HEK293 (cell line): ENCODE results near the gene FLYWCH1.

ENCODE experiments used
- ATF2 ChIP-seq: fragments of 450-650 bp; formaldehyde crosslinking; IDR thresholded peaks from 2 replicates; pipeline ENCODE4 v1.5.1; 2016; ENCODE audit warnings: missing biosample characterization, missing genetic modification characterization, low read depth
- CTCF ChIP-seq: fragments of 450-650 bp; formaldehyde crosslinking; IDR thresholded peaks from 2 replicates; pipeline ENCODE4 v1.5.1; 2016; ENCODE audit warnings: missing biosample characterization, missing genetic modification characterization
- GLI2 ChIP-seq: fragments of 450-650 bp; formaldehyde crosslinking; IDR thresholded peaks from 2 replicates; pipeline ENCODE4; 2017; ENCODE audit warnings: missing biosample characterization, missing genetic modification characterization, low read depth, borderline replicate concordance
- GLIS2 ChIP-seq: fragments of 450-650 bp; formaldehyde crosslinking; IDR thresholded peaks from 2 replicates; pipeline ENCODE4 v1.5.1; 2016; ENCODE audit warnings: missing biosample characterization, missing genetic modification characterization
- SCRT1 ChIP-seq: fragments of 450-650 bp; formaldehyde crosslinking; IDR thresholded peaks from 2 replicates; pipeline ENCODE4 v1.5.1; 2016; ENCODE audit warnings: missing biosample characterization, missing genetic modification characterization, borderline replicate concordance
- SCRT2 ChIP-seq: fragments of 450-650 bp; formaldehyde crosslinking; IDR thresholded peaks from 2 replicates; pipeline ENCODE4 v1.5.1; 2016; ENCODE audit warnings: missing biosample characterization, missing genetic modification characterization
- SP3 ChIP-seq: fragments of 450-650 bp; formaldehyde crosslinking; IDR thresholded peaks from 2 replicates; pipeline ENCODE4 v1.5.1; 2016; ENCODE audit warnings: missing biosample characterization, missing genetic modification characterization
- ZBTB20 ChIP-seq: fragments of 450-650 bp; formaldehyde crosslinking; IDR thresholded peaks from 2 replicates; pipeline ENCODE4 v1.5.1; 2016; ENCODE audit warnings: missing biosample characterization, missing genetic modification characterization
- ZFP37 ChIP-seq: fragments of 450-650 bp; formaldehyde crosslinking; IDR thresholded peaks from 2 replicates; pipeline ENCODE4 v1.5.1; 2016; ENCODE audit warnings: missing biosample characterization, missing genetic modification characterization
- ZNF132 ChIP-seq: fragments of 450-650 bp; formaldehyde crosslinking; IDR thresholded peaks from 2 replicates; pipeline ENCODE4 v1.5.1; 2017; ENCODE audit warnings: missing biosample characterization, missing genetic modification characterization, borderline replicate concordance
- ZNF174 ChIP-seq: fragments of 450-650 bp; formaldehyde crosslinking; IDR thresholded peaks from 2 replicates; pipeline ENCODE4 v1.5.0; 2017; ENCODE audit warnings: missing biosample characterization, mild to moderate bottlenecking, missing genetic modification characterization
- ZNF266 ChIP-seq: fragments of 450-650 bp; formaldehyde crosslinking; IDR thresholded peaks from 2 replicates; pipeline ENCODE4 v1.5.1; 2016; ENCODE audit warnings: missing biosample characterization, missing genetic modification characterization, low read depth
- ZNF391 ChIP-seq: fragments of 450-650 bp; formaldehyde crosslinking; IDR thresholded peaks from 2 replicates; pipeline ENCODE4 v1.5.1; 2016; ENCODE audit warnings: low read depth, missing biosample characterization, missing genetic modification characterization, borderline replicate concordance
- ZNF501 ChIP-seq: fragments of 450-650 bp; formaldehyde crosslinking; IDR thresholded peaks from 2 replicates; pipeline ENCODE4 v1.5.1; 2016; ENCODE audit warnings: missing biosample characterization, missing genetic modification characterization
- ZNF561 ChIP-seq: fragments of 450-650 bp; IDR thresholded peaks from 2 replicates; pipeline ENCODE4 v1.5.1; 2018; ENCODE audit warnings: missing biosample characterization, missing genetic modification characterization, borderline replicate concordance
- ZNF701 ChIP-seq: fragments of 450-650 bp; formaldehyde crosslinking; IDR thresholded peaks from 2 replicates; pipeline ENCODE4 v1.5.1; 2016; ENCODE audit warnings: missing biosample characterization, missing genetic modification characterization
- ZNF776 ChIP-seq: fragments of 450-650 bp; formaldehyde crosslinking; IDR thresholded peaks from 2 replicates; pipeline ENCODE4 v1.5.0; 2017; ENCODE audit warnings: missing biosample characterization, missing genetic modification characterization, borderline replicate concordance
- ZXDB ChIP-seq: fragments of 450-650 bp; formaldehyde crosslinking; IDR thresholded peaks from 2 replicates; pipeline ENCODE4 v1.5.1; 2016; ENCODE audit warnings: missing biosample characterization, missing genetic modification characterization
- TF ChIP-seq, protein P1 (sequence below): fragments of 450-650 bp; IDR thresholded peaks from 2 replicates; pipeline ENCODE4 v1.5.1; 2018; ENCODE audit warnings: missing biosample characterization, missing genetic modification characterization
- TF ChIP-seq, protein P2 (sequence below): fragments of 450-650 bp; formaldehyde crosslinking; conservative IDR thresholded peaks from 2 replicates; pipeline ENCODE4 v1.5.1; 2016; ENCODE audit warnings: low read depth, missing biosample characterization, missing genetic modification characterization
- TF ChIP-seq, protein P3 (sequence below): fragments of 450-650 bp; formaldehyde crosslinking; IDR thresholded peaks from 2 replicates; pipeline ENCODE4 v1.5.1; 2017; ENCODE audit warnings: missing biosample characterization, missing genetic modification characterization
- TF ChIP-seq, protein P4 (sequence below): fragments of 450-650 bp; formaldehyde crosslinking; optimal IDR thresholded peaks from 2 replicates; pipeline ENCODE3; 2016; ENCODE audit warnings: missing biosample characterization, mild to moderate bottlenecking, missing genetic modification characterization
- TF ChIP-seq, protein P5 (sequence below): fragments of 450-650 bp; formaldehyde crosslinking; IDR thresholded peaks from 2 replicates; pipeline ENCODE4 v1.5.1; 2016; ENCODE audit warnings: missing biosample characterization, missing genetic modification characterization

FLYWCH1 gene

DNA sequence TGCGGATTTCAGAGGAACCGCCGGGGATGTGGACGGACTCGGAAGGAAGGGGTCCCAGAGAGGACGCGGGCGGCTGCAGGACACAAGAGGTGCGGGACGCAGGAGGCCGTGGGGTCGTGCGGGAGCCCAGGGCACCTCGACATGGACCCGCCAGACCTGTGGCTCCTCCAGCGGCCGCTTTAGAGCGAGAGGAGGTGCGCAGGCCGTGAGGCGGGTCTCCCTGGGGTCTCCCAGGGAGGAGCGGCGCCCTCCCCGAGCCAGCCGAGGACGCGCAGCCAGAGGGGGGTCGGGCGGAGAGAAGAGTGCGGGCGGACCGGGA, 6.8 kb upstream of the FLYWCH1 start (continued):
- TF ChIP-seq ZNF391 (tag by site-specific recombination) = peak; percentile 91; the same call in 1 of the 2 replicates
- TF ChIP-seq ZXDB (tag by site-specific recombination) = no peak
- TF ChIP-seq ZNF561 (tag by site-specific recombination) = no peak
- TF ChIP-seq, protein P1, sequence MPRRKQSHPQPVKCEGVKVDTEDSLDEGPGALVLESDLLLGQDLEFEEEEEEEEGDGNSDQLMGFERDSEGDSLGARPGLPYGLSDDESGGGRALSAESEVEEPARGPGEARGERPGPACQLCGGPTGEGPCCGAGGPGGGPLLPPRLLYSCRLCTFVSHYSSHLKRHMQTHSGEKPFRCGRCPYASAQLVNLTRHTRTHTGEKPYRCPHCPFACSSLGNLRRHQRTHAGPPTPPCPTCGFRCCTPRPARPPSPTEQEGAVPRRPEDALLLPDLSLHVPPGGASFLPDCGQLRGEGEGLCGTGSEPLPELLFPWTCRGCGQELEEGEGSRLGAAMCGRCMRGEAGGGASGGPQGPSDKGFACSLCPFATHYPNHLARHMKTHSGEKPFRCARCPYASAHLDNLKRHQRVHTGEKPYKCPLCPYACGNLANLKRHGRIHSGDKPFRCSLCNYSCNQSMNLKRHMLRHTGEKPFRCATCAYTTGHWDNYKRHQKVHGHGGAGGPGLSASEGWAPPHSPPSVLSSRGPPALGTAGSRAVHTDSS (tag by site-specific recombination) = no peak
- no peak for TF ChIP-seq ATF2 (tag by site-specific recombination)
- TF ChIP-seq, protein P2, sequence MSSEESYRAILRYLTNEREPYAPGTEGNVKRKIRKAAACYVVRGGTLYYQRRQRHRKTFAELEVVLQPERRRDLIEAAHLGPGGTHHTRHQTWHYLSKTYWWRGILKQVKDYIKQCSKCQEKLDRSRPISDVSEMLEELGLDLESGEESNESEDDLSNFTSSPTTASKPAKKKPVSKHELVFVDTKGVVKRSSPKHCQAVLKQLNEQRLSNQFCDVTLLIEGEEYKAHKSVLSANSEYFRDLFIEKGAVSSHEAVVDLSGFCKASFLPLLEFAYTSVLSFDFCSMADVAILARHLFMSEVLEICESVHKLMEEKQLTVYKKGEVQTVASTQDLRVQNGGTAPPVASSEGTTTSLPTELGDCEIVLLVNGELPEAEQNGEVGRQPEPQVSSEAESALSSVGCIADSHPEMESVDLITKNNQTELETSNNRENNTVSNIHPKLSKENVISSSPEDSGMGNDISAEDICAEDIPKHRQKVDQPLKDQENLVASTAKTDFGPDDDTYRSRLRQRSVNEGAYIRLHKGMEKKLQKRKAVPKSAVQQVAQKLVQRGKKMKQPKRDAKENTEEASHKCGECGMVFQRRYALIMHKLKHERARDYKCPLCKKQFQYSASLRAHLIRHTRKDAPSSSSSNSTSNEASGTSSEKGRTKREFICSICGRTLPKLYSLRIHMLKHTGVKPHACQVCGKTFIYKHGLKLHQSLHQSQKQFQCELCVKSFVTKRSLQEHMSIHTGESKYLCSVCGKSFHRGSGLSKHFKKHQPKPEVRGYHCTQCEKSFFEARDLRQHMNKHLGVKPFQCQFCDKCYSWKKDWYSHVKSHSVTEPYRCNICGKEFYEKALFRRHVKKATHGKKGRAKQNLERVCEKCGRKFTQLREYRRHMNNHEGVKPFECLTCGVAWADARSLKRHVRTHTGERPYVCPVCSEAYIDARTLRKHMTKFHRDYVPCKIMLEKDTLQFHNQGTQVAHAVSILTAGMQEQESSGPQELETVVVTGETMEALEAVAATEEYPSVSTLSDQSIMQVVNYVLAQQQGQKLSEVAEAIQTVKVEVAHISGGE (tag by site-specific recombination) = peak; percentile 15; the same call in 1 of the 2 replicates
- TF ChIP-seq GLI2 = no peak
- TF ChIP-seq SP3 (tag by site-specific recombination) = no peak
- peak; percentile 95 for TF ChIP-seq SCRT2 (tag by site-specific recombination)
- TF ChIP-seq ZNF501 = peak; percentile 61; the same call in 1 of the 2 replicates
- peak; percentile 72 for TF ChIP-seq CTCF (tag by site-specific recombination)
- no peak for TF ChIP-seq ZNF174
- TF ChIP-seq ZNF266 (tag by site-specific recombination) = no peak
- peak; percentile 69 for TF ChIP-seq SCRT1
- peak; percentile 79 for TF ChIP-seq GLIS2 (tag by site-specific recombination)
- TF ChIP-seq ZBTB20 (tag by site-specific recombination) = peak; percentile 11
- TF ChIP-seq, protein P3, sequence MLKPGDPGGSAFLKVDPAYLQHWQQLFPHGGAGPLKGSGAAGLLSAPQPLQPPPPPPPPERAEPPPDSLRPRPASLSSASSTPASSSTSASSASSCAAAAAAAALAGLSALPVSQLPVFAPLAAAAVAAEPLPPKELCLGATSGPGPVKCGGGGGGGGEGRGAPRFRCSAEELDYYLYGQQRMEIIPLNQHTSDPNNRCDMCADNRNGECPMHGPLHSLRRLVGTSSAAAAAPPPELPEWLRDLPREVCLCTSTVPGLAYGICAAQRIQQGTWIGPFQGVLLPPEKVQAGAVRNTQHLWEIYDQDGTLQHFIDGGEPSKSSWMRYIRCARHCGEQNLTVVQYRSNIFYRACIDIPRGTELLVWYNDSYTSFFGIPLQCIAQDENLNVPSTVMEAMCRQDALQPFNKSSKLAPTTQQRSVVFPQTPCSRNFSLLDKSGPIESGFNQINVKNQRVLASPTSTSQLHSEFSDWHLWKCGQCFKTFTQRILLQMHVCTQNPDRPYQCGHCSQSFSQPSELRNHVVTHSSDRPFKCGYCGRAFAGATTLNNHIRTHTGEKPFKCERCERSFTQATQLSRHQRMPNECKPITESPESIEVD (tag by site-specific recombination) = no peak
- TF ChIP-seq ZNF776 = no peak
- TF ChIP-seq ZNF701 = no peak
- TF ChIP-seq, protein P4, sequence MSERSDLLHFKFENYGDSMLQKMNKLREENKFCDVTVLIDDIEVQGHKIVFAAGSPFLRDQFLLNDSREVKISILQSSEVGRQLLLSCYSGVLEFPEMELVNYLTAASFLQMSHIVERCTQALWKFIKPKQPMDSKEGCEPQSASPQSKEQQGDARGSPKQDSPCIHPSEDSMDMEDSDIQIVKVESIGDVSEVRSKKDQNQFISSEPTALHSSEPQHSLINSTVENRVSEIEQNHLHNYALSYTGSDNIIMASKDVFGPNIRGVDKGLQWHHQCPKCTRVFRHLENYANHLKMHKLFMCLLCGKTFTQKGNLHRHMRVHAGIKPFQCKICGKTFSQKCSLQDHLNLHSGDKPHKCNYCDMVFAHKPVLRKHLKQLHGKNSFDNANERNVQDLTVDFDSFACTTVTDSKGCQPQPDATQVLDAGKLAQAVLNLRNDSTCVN (tag by site-specific recombination) = peak; percentile 81
- 0 out of 2 replicates have a peak, but pooled peaks have one; percentile 58 for TF ChIP-seq ZFP37 (tag by site-specific recombination)
- TF ChIP-seq, protein P5, sequence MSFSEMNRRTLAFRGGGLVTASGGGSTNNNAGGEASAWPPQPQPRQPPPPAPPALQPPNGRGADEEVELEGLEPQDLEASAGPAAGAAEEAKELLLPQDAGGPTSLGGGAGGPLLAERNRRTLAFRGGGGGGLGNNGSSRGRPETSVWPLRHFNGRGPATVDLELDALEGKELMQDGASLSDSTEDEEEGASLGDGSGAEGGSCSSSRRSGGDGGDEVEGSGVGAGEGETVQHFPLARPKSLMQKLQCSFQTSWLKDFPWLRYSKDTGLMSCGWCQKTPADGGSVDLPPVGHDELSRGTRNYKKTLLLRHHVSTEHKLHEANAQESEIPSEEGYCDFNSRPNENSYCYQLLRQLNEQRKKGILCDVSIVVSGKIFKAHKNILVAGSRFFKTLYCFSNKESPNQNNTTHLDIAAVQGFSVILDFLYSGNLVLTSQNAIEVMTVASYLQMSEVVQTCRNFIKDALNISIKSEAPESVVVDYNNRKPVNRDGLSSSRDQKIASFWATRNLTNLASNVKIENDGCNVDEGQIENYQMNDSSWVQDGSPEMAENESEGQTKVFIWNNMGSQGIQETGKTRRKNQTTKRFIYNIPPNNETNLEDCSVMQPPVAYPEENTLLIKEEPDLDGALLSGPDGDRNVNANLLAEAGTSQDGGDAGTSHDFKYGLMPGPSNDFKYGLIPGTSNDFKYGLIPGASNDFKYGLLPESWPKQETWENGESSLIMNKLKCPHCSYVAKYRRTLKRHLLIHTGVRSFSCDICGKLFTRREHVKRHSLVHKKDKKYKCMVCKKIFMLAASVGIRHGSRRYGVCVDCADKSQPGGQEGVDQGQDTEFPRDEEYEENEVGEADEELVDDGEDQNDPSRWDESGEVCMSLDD (tag by site-specific recombination) = peak; percentile 65
- no peak for TF ChIP-seq ZNF132 (tag by site-specific recombination)
